Neuron (in vitro differentiated cells): ENCODE data around the gene SLC12A5.
A peak's percentile ranks its signal among the peaks of the same experiment; 100 is the strongest.
"Not testable (repeated sequence)": the region's sequence is repeated elsewhere in the genome, so short reads cannot be mapped to it uniquely, and the experiment has no call there.

Experiments used
- H2AFZ ChIP-seq: one replicate; pipeline ENCODE4 v1.6.1; 2013; ENCODE audit warnings: low read depth, mild to moderate bottlenecking, inconsistent platforms, low read length, moderate library complexity
- H3K27me3 ChIP-seq: one replicate; pipeline ENCODE4 v1.6.1; 2013; ENCODE audit warnings: low read length; ENCODE audit not compliant: insufficient read depth
- H3K36me3 ChIP-seq: one replicate; pipeline ENCODE4 v1.6.1; 2013; ENCODE audit warnings: low read length; ENCODE audit not compliant: insufficient read depth
- H3K4me1 ChIP-seq: one replicate; pipeline ENCODE4 v1.6.1; 2013; ENCODE audit warnings: low read length; ENCODE audit not compliant: insufficient read depth
- H3K4me3 ChIP-seq: 2 replicates; pipeline ENCODE4 v1.5.1; 2013; ENCODE audit warnings: mild to moderate bottlenecking, low read length, moderate library complexity
- H3K9me3 ChIP-seq: one replicate; pipeline ENCODE4 v1.6.1; 2013; ENCODE audit warnings: low read length

SLC12A5 gene

GRCh38 chr20:46087161-46087560 is 58.1 kb downstream of the SLC12A5 start:
- H3K36me3 ChIP-seq: no peaks in the 10 kb centered on the region
- no peak overlapping the region for H3K4me3 ChIP-seq
- H2AFZ ChIP-seq: no peak overlapping the region
- H3K9me3 ChIP-seq: no peaks in the 10 kb centered on the region
- no peaks in the 10 kb centered on the region for H3K27me3 ChIP-seq
- peaks cover 26% of the 10 kb centered on the region for H3K4me1 ChIP-seq

- Histone ChIP-seq H3K36me3 (no peaks in the 10 kb centered on the region), H3K27me3 (no peaks in the 10 kb centered on the region), H3K9me3 (no peaks in the 10 kb centered on the region), H3K4me1 (peaks cover 22% of the 10 kb centered on the region), H3K4me3 (peak overlapping the region; percentile 93), H2AFZ (no peak overlapping the region)
These were observed 59.6 kb downstream of the SLC12A5 start for GRCh38 chr20:46088409-46089166.

- peak overlapping the region; percentile 93 for H3K4me3 ChIP-seq
- H3K4me1 ChIP-seq: peaks cover 22% of the 10 kb centered on the region
- H3K36me3 ChIP-seq: no peaks in the 10 kb centered on the region
- no peaks in the 10 kb centered on the region for H3K27me3 ChIP-seq
- H2AFZ ChIP-seq: peak overlapping the region; percentile 80
- H3K9me3 ChIP-seq: no peaks in the 10 kb centered on the region
These were observed 60.1 kb downstream of the SLC12A5 start for GRCh38 chr20:46089167-46089416.

GRCh38 chr20:46089417-46090388 is 60.7 kb downstream of the SLC12A5 start, which contains the start of gene NCOA5:
NCOA5 (minus strand) TSS chr20:46089962; CDS start chr20:46079424, 10,538 bp downstream.
- H2AFZ ChIP-seq: peak within 1 kb of the TSS; percentile 80
- no peaks in the 10 kb centered on the region for H3K27me3 ChIP-seq
- H3K4me1 ChIP-seq: peaks cover 22% of the 10 kb centered on the region
- H3K9me3 ChIP-seq: no peaks in the 10 kb centered on the region
- H3K4me3 ChIP-seq: peak within 1 kb of the TSS; percentile 93
- H3K36me3 ChIP-seq: no peaks in the 10 kb centered on the region

GRCh38 chr20:46091622-46092535 is 62.9 kb downstream of the SLC12A5 start:
- not testable (repeated sequence) for H3K9me3 ChIP-seq, H3K36me3 ChIP-seq, H3K27me3 ChIP-seq, H3K4me3 ChIP-seq, H2AFZ ChIP-seq
- peaks cover 17% of the 10 kb centered on the region for H3K4me1 ChIP-seq

GRCh38 chr20:46093531-46093930 is 64.5 kb downstream of the SLC12A5 start:
- Histone ChIP-seq H3K4me1 (peaks cover 9% of the 10 kb centered on the region), H3K27me3 (no peaks in the 10 kb centered on the region), H3K36me3 (no peaks in the 10 kb centered on the region), H2AFZ (no peak overlapping the region), H3K9me3 (no peaks in the 10 kb centered on the region), H3K4me3 (no peak overlapping the region)

GRCh38 chr20:46099491-46100287 is 70.7 kb downstream of the SLC12A5 start:
- Histone ChIP-seq H3K4me3 (no peak overlapping the region), H3K4me1 (no peaks in the 10 kb centered on the region), H3K9me3 (peaks cover 5% of the 10 kb centered on the region), H3K27me3 (peaks cover 10% of the 10 kb centered on the region), H2AFZ (no peak overlapping the region), H3K36me3 (no peaks in the 10 kb centered on the region)

GRCh38 chr20:46100444-46100843 is 71.4 kb downstream of the SLC12A5 start:
- not testable (repeated sequence) for H3K4me1 ChIP-seq, H3K36me3 ChIP-seq, H3K4me3 ChIP-seq, H2AFZ ChIP-seq, H3K9me3 ChIP-seq
- peaks cover 10% of the 10 kb centered on the region for H3K27me3 ChIP-seq

GRCh38 chr20:46100988-46101387 is 72.0 kb downstream of the SLC12A5 start:
- H3K27me3 ChIP-seq: peaks cover 10% of the 10 kb centered on the region

GRCh38 chr20:46101957-46102356 is 72.9 kb downstream of the SLC12A5 start:
- Histone ChIP-seq H3K4me3 (no peak overlapping the region), H2AFZ (no peak overlapping the region), H3K4me1 (no peaks in the 10 kb centered on the region), H3K36me3 (no peaks in the 10 kb centered on the region), H3K9me3 (peaks cover 5% of the 10 kb centered on the region), H3K27me3 (peaks cover 10% of the 10 kb centered on the region)

More at GRCh38 chr20:46100988-46101387, 72.0 kb downstream of the SLC12A5 start:
- Histone ChIP-seq H3K36me3 (no peaks in the 10 kb centered on the region), H3K9me3 (peaks cover 5% of the 10 kb centered on the region), H3K4me3 (no peak overlapping the region), H2AFZ (no peak overlapping the region), H3K4me1 (no peaks in the 10 kb centered on the region)

GRCh38 chr20:46102940-46103339 is 73.9 kb downstream of the SLC12A5 start:
- no peak overlapping the region for H3K4me3 ChIP-seq
- H3K36me3 ChIP-seq: no peaks in the 10 kb centered on the region
- H3K4me1 ChIP-seq: no peaks in the 10 kb centered on the region
- peaks cover 10% of the 10 kb centered on the region for H3K27me3 ChIP-seq
- H2AFZ ChIP-seq: no peak overlapping the region
- H3K9me3 ChIP-seq: peaks cover 5% of the 10 kb centered on the region

- Histone ChIP-seq H3K4me1 (no peaks in the 10 kb centered on the region), H3K9me3 (peaks cover 2% of the 10 kb centered on the region), H3K27me3 (peaks cover 9% of the 10 kb centered on the region), H3K4me3 (no peak overlapping the region), H3K36me3 (no peaks in the 10 kb centered on the region), H2AFZ (no peak overlapping the region)
These were observed 75.2 kb downstream of the SLC12A5 start for GRCh38 chr20:46104262-46104661.
